ENCODE measurements around the gene CTDSPL. TPM values are rescaled to one million over a fixed set of nuclear protein-coding genes. Genes with fewer than 3 reads are reported as not detected.

The CTDSPL gene
- total RNA-seq, 1 experiment from 2014 or later = 6.1 TPM

GRCh38 chr3:38006445-38006995 lies 144.8 kb downstream of the CTDSPL start:
- no TSS peak for BruUV-seq (replicated peaks)

GRCh38 chr3:38007754-38008090 lies 146.0 kb downstream of the CTDSPL start:
- intact Hi-C loops (cut with micrococcal nuclease) = loop anchor here (10.0 kb wide), 2 partner anchors 447 to 477 kb away; partner anchors contain the start of gene ACVR2B
- Histone ChIP-seq H3K9ac (ENCODE audit: low read length) (no peak overlapping the region), H3K27me3 (ENCODE audit: low read length) (no peaks in the 10 kb centered on the region), H3F3A (ENCODE audit: low read length, unreplicated experiment) (no peaks in the 10 kb centered on the region), H3K4me3 (ENCODE audit: low read length) (no peak overlapping the region), H3K9me2 (replicated peaks; ENCODE audit: low read length) (no peaks in the 10 kb centered on the region), H3K36me3 (ENCODE audit: low read depth, low read length) (no peaks in the 10 kb centered on the region), H3K9me3 (ENCODE audit: low read length) (no peaks in the 10 kb centered on the region), H3K79me2 (ENCODE audit: low read length) (no peaks in the 10 kb centered on the region), H3K4me1 (ENCODE audit: insufficient read depth, low read length) (peaks cover 27% of the 10 kb centered on the region), H3K4me2 (ENCODE audit: low read length) (no peak overlapping the region), H3K27ac (ENCODE audit: low read length) (no peak overlapping the region), H4K20me1 (ENCODE audit: low read length) (no peaks in the 10 kb centered on the region), H2AFZ (ENCODE audit: low read length) (no peak overlapping the region)
- POLR2A ChIA-PET (ENCODE audit: unreplicated experiment) = no interaction called here
- ATAC-seq = no peak
- TF ChIP-seq EZH2phosphoT487 (IDR thresholded peaks at IDR 0.05; ENCODE audit: borderline replicate concordance, low read length) = no peak
- TF ChIP-seq EZH2 (IDR thresholded peaks at IDR 0.05; ENCODE audit: low read length, unreplicated experiment) = no peak
- no peak for TF ChIP-seq CTCF (conservative IDR thresholded peaks at IDR 0.05; ENCODE audit: low read depth, low read length)
- DNase-seq = no peak
- CTCF ChIA-PET = no interaction called here
- BruUV-seq (replicated peaks) = TSS peak; percentile 12

More at GRCh38 chr3:38006445-38006995, 144.8 kb downstream of the CTDSPL start:
- no peaks in the 10 kb centered on the region for H3K79me2 ChIP-seq (ENCODE audit: low read length)
- H3K4me2 ChIP-seq (ENCODE audit: low read length) = no peak overlapping the region
- no peak overlapping the region for H3K27ac ChIP-seq (ENCODE audit: low read length)
- no peaks in the 10 kb centered on the region for H3K9me2 ChIP-seq (replicated peaks; ENCODE audit: low read length)
- peaks cover 27% of the 10 kb centered on the region for H3K4me1 ChIP-seq (ENCODE audit: insufficient read depth, low read length)
- CTCF ChIA-PET = no interaction called here
- no peak overlapping the region for H3K9ac ChIP-seq (ENCODE audit: low read length)
- POLR2A ChIA-PET (ENCODE audit: unreplicated experiment) = no interaction called here
- DNase-seq = no peak
- no peak for ATAC-seq
- H3F3A ChIP-seq (ENCODE audit: low read length, unreplicated experiment) = no peaks in the 10 kb centered on the region
- no peaks in the 10 kb centered on the region for H3K9me3 ChIP-seq (ENCODE audit: low read length)
- intact Hi-C loops (cut with micrococcal nuclease) = loop anchor here (10.0 kb wide), 2 partner anchors 448 to 478 kb away; partner anchors contain the start of gene ACVR2B
- no peak overlapping the region for H2AFZ ChIP-seq (ENCODE audit: low read length)
- H3K4me3 ChIP-seq (ENCODE audit: low read length) = no peak overlapping the region
- no peaks in the 10 kb centered on the region for H3K27me3 ChIP-seq (ENCODE audit: low read length)
- no peaks in the 10 kb centered on the region for H4K20me1 ChIP-seq (ENCODE audit: low read length)
- TF ChIP-seq CTCF (conservative IDR thresholded peaks at IDR 0.05; ENCODE audit: low read depth, low read length) = no peak
- TF ChIP-seq EZH2 (IDR thresholded peaks at IDR 0.05; ENCODE audit: low read length, unreplicated experiment) = no peak
- TF ChIP-seq EZH2phosphoT487 (IDR thresholded peaks at IDR 0.05; ENCODE audit: borderline replicate concordance, low read length) = no peak
- no peaks in the 10 kb centered on the region for H3K36me3 ChIP-seq (ENCODE audit: low read depth, low read length)

GRCh38 chr3:38008191-38008701 lies 146.6 kb downstream of the CTDSPL start:
- BruUV-seq (replicated peaks) = no TSS peak
- no peak for TF ChIP-seq EZH2 (IDR thresholded peaks at IDR 0.05; ENCODE audit: low read length, unreplicated experiment)
- TF ChIP-seq EZH2phosphoT487 (IDR thresholded peaks at IDR 0.05; ENCODE audit: borderline replicate concordance, low read length) = no peak
- no peak for TF ChIP-seq CTCF (conservative IDR thresholded peaks at IDR 0.05; ENCODE audit: low read depth, low read length)
- H3K79me2 ChIP-seq (ENCODE audit: low read length) = no peaks in the 10 kb centered on the region
- ATAC-seq = no peak
- H3K4me1 ChIP-seq (ENCODE audit: insufficient read depth, low read length) = peaks cover 27% of the 10 kb centered on the region
- no peak for DNase-seq
- H3K4me2 ChIP-seq (ENCODE audit: low read length) = no peak overlapping the region
- CTCF ChIA-PET = no interaction called here
- H3K36me3 ChIP-seq (ENCODE audit: low read depth, low read length) = no peaks in the 10 kb centered on the region
- no peaks in the 10 kb centered on the region for H3K27me3 ChIP-seq (ENCODE audit: low read length)
- H3K4me3 ChIP-seq (ENCODE audit: low read length) = no peak overlapping the region
- H3F3A ChIP-seq (ENCODE audit: low read length, unreplicated experiment) = no peaks in the 10 kb centered on the region
- no peaks in the 10 kb centered on the region for H3K9me2 ChIP-seq (replicated peaks; ENCODE audit: low read length)
- H3K27ac ChIP-seq (ENCODE audit: low read length) = no peak overlapping the region
- POLR2A ChIA-PET (ENCODE audit: unreplicated experiment) = no interaction called here
- no peaks in the 10 kb centered on the region for H4K20me1 ChIP-seq (ENCODE audit: low read length)
- no peaks in the 10 kb centered on the region for H3K9me3 ChIP-seq (ENCODE audit: low read length)
- no peak overlapping the region for H3K9ac ChIP-seq (ENCODE audit: low read length)
- intact Hi-C loops (cut with micrococcal nuclease) = loop anchor here (10.0 kb wide), 2 partner anchors 447 to 477 kb away; partner anchors contain the start of gene ACVR2B
- no peak overlapping the region for H2AFZ ChIP-seq (ENCODE audit: low read length)
